OCI-LY1 (cell line): ENCODE results near the gene ARMC3.
"Not testable (repeated sequence)": the region's sequence is repeated elsewhere in the genome, so short reads cannot be mapped to it uniquely, and the experiment has no call there.

Source experiments
- H2AFZ ChIP-seq: fragments of 200-600 bp; sonication (generic), shearing (Covaris generic); 2 replicates; pipeline ENCODE4 v1.6.0; 2014; ENCODE audit warnings: antibody characterized with exemption, mild to moderate bottlenecking, low read length
- H3F3A ChIP-seq: fragments of 200-600 bp; sonication (generic), shearing (Covaris generic); 2 replicates; pipeline ENCODE4 v1.6.0; 2014; ENCODE audit warnings: mild to moderate bottlenecking, antibody characterized with exemption, low read length, moderate library complexity; ENCODE audit not compliant: insufficient read depth
- H3K27ac ChIP-seq: fragments of 200-600 bp; sonication (generic); 2 replicates; pipeline ENCODE4 v1.5.1; 2014; ENCODE audit warnings: low read length, mixed run types, mild to moderate bottlenecking, low read depth; ENCODE audit not compliant: poor library complexity, severe bottlenecking
- H3K27me3 ChIP-seq: fragments of 200-600 bp; sonication (generic); 2 replicates; pipeline ENCODE4 v1.6.0; 2014; ENCODE audit warnings: antibody characterized with exemption, mild to moderate bottlenecking, low read length, moderate library complexity; ENCODE audit not compliant: insufficient read depth
- H3K36me3 ChIP-seq: fragments of 200-600 bp; sonication (generic); 2 replicates; pipeline ENCODE4 v1.6.1; 2014; ENCODE audit warnings: mild to moderate bottlenecking, antibody characterized with exemption, low read length, moderate library complexity, mixed read lengths; ENCODE audit not compliant: insufficient read depth
- H3K4me1 ChIP-seq: fragments of 200-600 bp; sonication (generic); 2 replicates; pipeline ENCODE4 v1.5.1; 2014; ENCODE audit warnings: mild to moderate bottlenecking, low read length, moderate library complexity; ENCODE audit not compliant: insufficient read depth, severe bottlenecking
- H3K4me2 ChIP-seq: fragments of 200-600 bp; sonication (generic), shearing (Covaris generic); 2 replicates; pipeline ENCODE4 v1.6.1; 2014; ENCODE audit warnings: low read length
- H3K4me3 ChIP-seq: fragments of 200-600 bp; sonication (generic); 2 replicates; pipeline ENCODE4 v1.5.1; 2014; ENCODE audit warnings: low read length, low read depth, mild to moderate bottlenecking, mixed read lengths; ENCODE audit not compliant: poor library complexity, severe bottlenecking
- H3K79me2 ChIP-seq: fragments of 200-600 bp; shearing (Covaris generic); 2 replicates; pipeline ENCODE4 v1.6.1; 2016; ENCODE audit warnings: mixed run types, low read length, mixed read lengths; ENCODE audit not compliant: insufficient read depth
- H3K9ac ChIP-seq: fragments of 200-600 bp; sonication (generic), shearing (Covaris generic); 2 replicates; pipeline ENCODE4 v1.6.1; 2014; ENCODE audit warnings: mild to moderate bottlenecking, low read length, mixed read lengths
- H3K9me2 ChIP-seq: fragments of 200-600 bp; sonication (generic), shearing (Covaris generic); 2 replicates; pipeline ENCODE4 v1.6.1; 2014; ENCODE audit warnings: low read depth, mild to moderate bottlenecking, low read length, mixed read lengths
- H3K9me3 ChIP-seq: fragments of 200-600 bp; shearing (Covaris generic); 2 replicates; pipeline ENCODE4 v1.6.1; 2014; ENCODE audit warnings: low read length, mixed read lengths
- H4K20me1 ChIP-seq: fragments of 200-600 bp; sonication (generic), shearing (Covaris generic); 2 replicates; pipeline ENCODE4 v1.6.0; 2016; ENCODE audit warnings: mild to moderate bottlenecking, low read length; ENCODE audit not compliant: insufficient read depth
- EZH2 ChIP-seq: fragments of 200-600 bp; sonication (generic), shearing (Covaris generic); IDR thresholded peaks from 2 replicates; pipeline ENCODE4 v1.8.0; 2017; ENCODE audit warnings: borderline replicate concordance, mixed run types, mild to moderate bottlenecking, antibody characterized with exemption, low read length, moderate library complexity, mixed read lengths
- TF ChIP-seq, protein P1 (sequence below): fragments of 200-600 bp; sonication (generic), shearing (Covaris generic); IDR thresholded peaks from 2 replicates; pipeline ENCODE4 v1.5.1; 2017; ENCODE audit warnings: mild to moderate bottlenecking, antibody characterized with exemption, low read length, moderate library complexity, mixed read lengths

ARMC3 gene

DNA sequence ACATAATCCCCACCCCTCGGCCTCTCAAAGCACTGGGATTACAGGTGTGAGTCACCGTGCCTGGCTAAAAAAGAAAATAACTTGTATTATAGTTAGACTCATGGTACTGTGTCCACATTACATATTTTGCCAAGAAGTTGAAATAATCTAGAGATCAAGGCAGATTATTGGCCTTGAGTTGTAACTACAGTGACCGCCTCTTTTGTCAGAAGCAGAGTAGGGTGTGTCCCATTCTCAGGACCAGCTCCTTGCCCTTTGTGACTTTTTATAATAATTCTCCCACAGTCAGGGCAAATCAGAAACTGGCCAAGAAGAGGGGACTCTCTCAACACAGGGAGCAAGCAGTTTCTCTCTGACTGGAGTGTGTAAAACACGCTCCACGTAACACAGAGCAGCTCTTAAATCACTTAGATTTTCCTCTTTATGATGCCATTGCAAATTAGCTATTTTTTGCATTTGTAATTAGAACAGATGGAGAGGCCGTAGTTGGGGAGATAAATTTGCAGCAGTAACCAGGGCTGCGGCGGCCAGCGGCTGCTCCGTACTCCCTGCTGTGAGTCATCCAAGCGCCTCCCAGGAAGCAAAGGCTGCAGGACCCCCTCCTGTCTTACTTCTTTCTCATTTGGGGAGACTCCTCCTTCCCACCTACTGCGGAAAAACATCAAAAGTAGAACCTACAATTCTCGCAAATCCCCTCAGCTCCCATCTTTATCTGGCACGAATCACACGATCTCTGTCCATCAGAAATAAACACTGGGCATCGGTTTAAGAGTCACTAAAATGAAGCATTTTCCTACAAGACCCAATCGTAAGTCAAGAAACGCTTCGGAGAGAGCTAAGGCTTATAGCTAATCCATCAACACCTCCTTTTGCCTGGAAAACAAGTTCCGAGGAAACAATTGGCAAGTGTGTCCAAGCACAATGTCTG, 135.5 kb downstream of the ARMC3 start:
- no peaks in the 10 kb centered on the region for H3K9me3 ChIP-seq
- no peak overlapping the region for H3K4me3 ChIP-seq
- no peaks in the 10 kb centered on the region for H3F3A ChIP-seq
- no peak for TF ChIP-seq EZH2
- TF ChIP-seq, protein P1, sequence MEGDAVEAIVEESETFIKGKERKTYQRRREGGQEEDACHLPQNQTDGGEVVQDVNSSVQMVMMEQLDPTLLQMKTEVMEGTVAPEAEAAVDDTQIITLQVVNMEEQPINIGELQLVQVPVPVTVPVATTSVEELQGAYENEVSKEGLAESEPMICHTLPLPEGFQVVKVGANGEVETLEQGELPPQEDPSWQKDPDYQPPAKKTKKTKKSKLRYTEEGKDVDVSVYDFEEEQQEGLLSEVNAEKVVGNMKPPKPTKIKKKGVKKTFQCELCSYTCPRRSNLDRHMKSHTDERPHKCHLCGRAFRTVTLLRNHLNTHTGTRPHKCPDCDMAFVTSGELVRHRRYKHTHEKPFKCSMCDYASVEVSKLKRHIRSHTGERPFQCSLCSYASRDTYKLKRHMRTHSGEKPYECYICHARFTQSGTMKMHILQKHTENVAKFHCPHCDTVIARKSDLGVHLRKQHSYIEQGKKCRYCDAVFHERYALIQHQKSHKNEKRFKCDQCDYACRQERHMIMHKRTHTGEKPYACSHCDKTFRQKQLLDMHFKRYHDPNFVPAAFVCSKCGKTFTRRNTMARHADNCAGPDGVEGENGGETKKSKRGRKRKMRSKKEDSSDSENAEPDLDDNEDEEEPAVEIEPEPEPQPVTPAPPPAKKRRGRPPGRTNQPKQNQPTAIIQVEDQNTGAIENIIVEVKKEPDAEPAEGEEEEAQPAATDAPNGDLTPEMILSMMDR = no peak
- H3K27ac ChIP-seq = no peak overlapping the region
- H3K79me2 ChIP-seq = no peaks in the 10 kb centered on the region
- no peaks in the 10 kb centered on the region for H4K20me1 ChIP-seq
- H3K27me3 ChIP-seq = no peaks in the 10 kb centered on the region
- H3K4me1 ChIP-seq = no peaks in the 10 kb centered on the region
- H3K36me3 ChIP-seq = no peaks in the 10 kb centered on the region
- H3K9ac ChIP-seq = no peak overlapping the region
- H3K9me2 ChIP-seq = no peaks in the 10 kb centered on the region
- no peak overlapping the region for H2AFZ ChIP-seq
- H3K4me2 ChIP-seq = no peak overlapping the region

DNA sequence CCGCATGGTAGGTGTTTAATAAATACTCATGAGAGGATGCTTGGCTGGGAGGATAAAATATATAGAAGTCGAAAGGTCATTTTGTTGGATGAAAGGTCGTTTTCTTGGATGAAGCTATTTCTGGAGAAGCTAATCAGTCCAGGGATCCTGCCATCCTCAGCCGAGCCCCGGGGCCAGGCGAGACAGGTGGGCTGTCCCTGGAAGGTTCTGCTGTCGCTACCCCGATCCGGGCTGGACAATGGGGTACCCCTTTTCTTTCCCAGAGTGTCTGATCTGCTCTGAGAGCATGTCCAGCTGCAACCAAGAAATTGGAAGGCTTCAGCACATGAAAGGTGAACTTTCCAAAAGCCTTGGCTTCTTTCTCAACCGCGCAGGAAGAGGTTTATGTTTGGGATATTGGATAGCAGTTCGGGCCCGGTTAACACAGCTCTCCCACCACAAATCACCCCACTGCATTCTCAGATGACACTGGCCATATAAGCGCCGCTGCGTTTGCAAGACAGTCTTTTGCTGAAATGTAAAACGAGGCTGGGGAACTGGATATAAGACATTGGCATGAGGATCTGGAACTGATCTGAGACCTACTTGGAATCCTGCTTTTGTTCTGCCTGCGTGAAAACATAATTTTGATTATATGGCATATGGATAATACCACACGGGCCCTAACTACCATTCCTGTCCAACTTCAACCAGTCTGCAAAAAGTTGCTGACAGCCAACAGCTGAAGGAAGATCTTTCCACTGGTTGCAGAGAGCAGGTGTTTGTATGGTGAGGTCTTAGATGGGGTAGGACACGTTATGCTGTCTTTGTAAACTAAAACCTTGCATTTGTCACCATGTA, 136.3 kb downstream of the ARMC3 start:
- H4K20me1 ChIP-seq = no peaks in the 10 kb centered on the region
- no peak overlapping the region for H2AFZ ChIP-seq
- H3K9me3 ChIP-seq = no peaks in the 10 kb centered on the region
- no peak overlapping the region for H3K4me3 ChIP-seq
- H3K79me2 ChIP-seq = no peaks in the 10 kb centered on the region
- no peaks in the 10 kb centered on the region for H3K27me3 ChIP-seq
- H3K9me2 ChIP-seq = no peaks in the 10 kb centered on the region
- H3K9ac ChIP-seq = no peak overlapping the region
- no peak for TF ChIP-seq EZH2
- TF ChIP-seq, protein P1 = no peak
- no peak overlapping the region for H3K4me2 ChIP-seq
- H3K27ac ChIP-seq = no peak overlapping the region
- no peaks in the 10 kb centered on the region for H3K4me1 ChIP-seq
- H3F3A ChIP-seq = no peaks in the 10 kb centered on the region
- no peaks in the 10 kb centered on the region for H3K36me3 ChIP-seq

DNA sequence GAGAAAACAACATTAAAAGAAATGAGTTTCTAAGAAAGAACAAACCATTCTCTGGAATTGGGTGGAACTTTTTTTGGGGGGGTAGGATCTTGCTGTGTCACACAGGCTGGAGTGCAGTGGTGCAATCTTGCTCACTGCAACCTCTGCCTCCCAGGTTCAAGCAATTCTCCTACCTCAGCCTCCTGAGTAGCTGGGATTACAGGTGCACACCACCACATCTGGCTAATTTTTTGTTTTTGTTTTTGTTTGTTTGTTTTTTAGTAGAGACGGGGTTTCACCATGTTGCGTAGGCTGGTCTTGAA, 136.9 kb downstream of the ARMC3 start:
- not testable (repeated sequence) for H3K79me2 ChIP-seq, H3K9me3 ChIP-seq, H3K36me3 ChIP-seq, H3K4me3 ChIP-seq, H3K4me1 ChIP-seq, H3K4me2 ChIP-seq, H3K27ac ChIP-seq, H3K9ac ChIP-seq, H3K27me3 ChIP-seq, H3F3A ChIP-seq, H2AFZ ChIP-seq, H4K20me1 ChIP-seq, H3K9me2 ChIP-seq
